ENCODE data around the gene MAD1L1. TPM values are rescaled to one million over a fixed set of nuclear protein-coding genes. Genes with fewer than 3 reads are reported as not detected.

Gene MAD1L1
- total and polyA plus RNA-seq, 2 of the 4 experiments (the other 2 are of a cell fraction): 29.0 to 40.9 TPM

DNA sequence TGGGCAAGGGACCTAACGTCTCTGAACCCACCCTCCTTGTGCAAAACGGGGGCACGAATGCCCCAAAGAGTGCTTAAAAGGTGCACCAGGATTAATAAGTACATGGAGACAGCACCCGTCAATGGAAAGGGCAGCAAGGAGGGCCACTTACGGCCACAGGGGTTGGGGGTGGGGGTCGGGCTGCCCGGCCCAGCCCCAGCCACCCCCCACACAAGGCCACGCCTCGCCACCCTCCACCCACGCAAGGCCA, 213.4 kb downstream of the MAD1L1 start (continued):
- TF ChIP-seq MAFK (IDR thresholded peaks at IDR 0.05; ENCODE audit: low read depth, low read length): no peak
- TF ChIP-seq, protein P1, sequence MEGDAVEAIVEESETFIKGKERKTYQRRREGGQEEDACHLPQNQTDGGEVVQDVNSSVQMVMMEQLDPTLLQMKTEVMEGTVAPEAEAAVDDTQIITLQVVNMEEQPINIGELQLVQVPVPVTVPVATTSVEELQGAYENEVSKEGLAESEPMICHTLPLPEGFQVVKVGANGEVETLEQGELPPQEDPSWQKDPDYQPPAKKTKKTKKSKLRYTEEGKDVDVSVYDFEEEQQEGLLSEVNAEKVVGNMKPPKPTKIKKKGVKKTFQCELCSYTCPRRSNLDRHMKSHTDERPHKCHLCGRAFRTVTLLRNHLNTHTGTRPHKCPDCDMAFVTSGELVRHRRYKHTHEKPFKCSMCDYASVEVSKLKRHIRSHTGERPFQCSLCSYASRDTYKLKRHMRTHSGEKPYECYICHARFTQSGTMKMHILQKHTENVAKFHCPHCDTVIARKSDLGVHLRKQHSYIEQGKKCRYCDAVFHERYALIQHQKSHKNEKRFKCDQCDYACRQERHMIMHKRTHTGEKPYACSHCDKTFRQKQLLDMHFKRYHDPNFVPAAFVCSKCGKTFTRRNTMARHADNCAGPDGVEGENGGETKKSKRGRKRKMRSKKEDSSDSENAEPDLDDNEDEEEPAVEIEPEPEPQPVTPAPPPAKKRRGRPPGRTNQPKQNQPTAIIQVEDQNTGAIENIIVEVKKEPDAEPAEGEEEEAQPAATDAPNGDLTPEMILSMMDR (conservative IDR thresholded peaks at IDR 0.05; ENCODE audit: low read depth, low read length): no peak

DNA sequence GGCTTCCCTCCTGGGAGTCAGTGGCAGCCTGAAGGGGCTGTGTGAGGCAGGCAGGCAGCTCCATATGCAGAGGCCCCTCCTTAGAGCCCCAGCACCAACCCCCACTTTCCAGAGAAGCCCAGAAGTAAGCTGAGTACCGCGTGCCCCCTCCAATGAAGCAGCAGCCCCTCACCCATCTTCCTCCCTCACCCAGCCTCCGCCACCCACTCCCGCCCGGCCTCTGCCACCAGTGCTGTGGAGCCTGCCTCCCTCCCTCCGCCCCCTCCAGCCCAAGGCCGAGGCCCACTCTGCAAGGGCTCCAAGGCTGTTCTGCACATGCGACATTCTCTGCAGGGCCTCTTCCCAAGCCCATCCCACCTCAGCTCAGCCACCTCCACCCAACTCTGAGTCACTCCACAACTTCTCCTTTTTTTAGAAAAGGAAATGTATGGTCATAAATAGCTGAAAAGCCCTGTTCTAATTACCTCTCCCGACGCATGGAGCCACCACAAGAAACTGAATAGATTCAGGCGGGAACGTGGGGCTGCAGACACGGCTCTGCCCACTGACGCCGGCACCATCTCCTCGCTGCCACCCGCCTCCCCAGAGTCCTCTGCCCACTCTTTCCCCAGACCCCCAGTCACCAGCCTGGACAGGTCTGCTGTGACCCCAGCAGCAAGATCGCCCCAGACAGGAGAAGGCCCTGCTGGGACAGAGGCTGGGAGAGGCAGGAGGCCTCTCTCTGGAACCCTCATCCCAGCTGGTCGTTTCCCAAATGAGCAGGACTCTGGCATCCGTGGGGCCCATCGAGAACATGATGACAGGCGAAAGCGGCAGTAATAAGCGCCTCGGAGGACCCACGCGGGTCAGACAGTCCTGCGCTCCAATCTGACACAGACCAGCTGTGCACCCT, 213.9 kb downstream of the MAD1L1 start:
- Histone ChIP-seq H2BK20ac (ENCODE audit: low read depth, low read length) (peak overlapping the region; percentile 75), H2AFZ (replicated peaks; ENCODE audit: low read length, poor library complexity) (peak overlapping the region; percentile 82), H3K23ac (ENCODE audit: low read depth, low read length) (peak overlapping the region; percentile 31), H4K20me1 (ENCODE audit: insufficient read depth, low read length) (no peaks in the 10 kb centered on the region; the same call in 1 of the 2 replicates), H3K36me3 (ENCODE audit: control insufficient read depth, insufficient read depth, low read length) (no peaks in the 10 kb centered on the region), H3K4me1 (ENCODE audit: control insufficient read depth, insufficient read depth, low read length) (peaks cover 19% of the 10 kb centered on the region), H3K79me1 (ENCODE audit: low read depth in 1 of 2, low read length in 2 of 2) (peaks cover 6 to 31% of the 10 kb centered on the region in 2 experiments), H3K56ac (ENCODE audit: extremely low read depth, insufficient read depth, low read length) (no peak overlapping the region), H3K9me3 (ENCODE audit: control insufficient read depth, insufficient read depth, low read length) (no peaks in the 10 kb centered on the region), H3K14ac (replicated peaks; ENCODE audit: low read depth, low read length) (peak overlapping the region; percentile 84), H4K91ac (ENCODE audit: insufficient read depth, low read depth, low read length) (peak overlapping the region; percentile 83), H2AK9ac (replicated peaks; ENCODE audit: low read depth, low read length, poor library complexity) (peak overlapping the region; percentile 95), H4K8ac (ENCODE audit: low read depth in 2 of 2, low read length in 2 of 2) (peak overlapping the region; percentile 44 to 87; a peak in 3 of 4 replicates), H3K4ac (ENCODE audit: low read depth, low read length) (peak overlapping the region; percentile 93), H3K4me3 (ENCODE audit: insufficient read depth, low read depth, low read length) (no peak overlapping the region), H3K27ac (ENCODE audit: insufficient read depth, low read length) (peak overlapping the region; percentile 73), H2BK5ac (ENCODE audit: low read depth, low read length, poor library complexity, severe bottlenecking) (peak overlapping the region; percentile 71), H2BK15ac (ENCODE audit: low read depth, low read length) (peak overlapping the region; percentile 48; the same call in 2 of the 3 replicates), H2BK120ac (ENCODE audit: low read depth, low read length) (peak overlapping the region; percentile 84), H3K18ac (ENCODE audit: low read depth, low read length) (peak overlapping the region; percentile 23), H3K27me3 (ENCODE audit: control insufficient read depth, insufficient read depth, low read length) (no peaks in the 10 kb centered on the region), H4K5ac (ENCODE audit: low read depth, low read length) (peak overlapping the region; percentile 23), H3K4me2 (ENCODE audit: low read depth, low read length) (peak overlapping the region; percentile 20; the same call in 1 of the 2 replicates), H3K9ac (ENCODE audit: low read depth, low read length) (0 out of 2 replicates have a peak overlapping the region, but pooled peaks have one; percentile 30), H3K9me1 (ENCODE audit: insufficient read depth, low read length) (peaks cover 15% of the 10 kb centered on the region), H2AK5ac (ENCODE audit: low read depth, low read length) (peak overlapping the region; percentile 88)
- DNase-seq (peak; percentile 82), ATAC-seq (ENCODE audit: low read depth) (peak; percentile 88)
- intact Hi-C loops (cut with micrococcal nuclease): no loop called here
- in situ Hi-C loops (cut with MboI; ENCODE audit: low sequenced_read_pairs): no loop called here
- POLR2A ChIA-PET (ENCODE audit: unreplicated experiment): no interaction called here
- dilution Hi-C loops (cut with HindIII; ENCODE audit: low sequenced_read_pairs, unreplicated experiment): no loop called here
- CTCF ChIA-PET: no interaction called here
- no TSS peak for BruUV-seq (replicated peaks)
- WGBS, 2 experiments (ENCODE audit: extremely low coverage in 2 of 2, insufficient read length in 1 of 2): 50% methylated on average over 14 of the region's 28 CpGs; no CpG with 5 or more reads in 1 of the 2 experiments
- no peak for TF ChIP-seq POLR2A (IDR thresholded peaks at IDR 0.05; ENCODE audit: low read depth, low read length)
- TF ChIP-seq, protein P2, sequence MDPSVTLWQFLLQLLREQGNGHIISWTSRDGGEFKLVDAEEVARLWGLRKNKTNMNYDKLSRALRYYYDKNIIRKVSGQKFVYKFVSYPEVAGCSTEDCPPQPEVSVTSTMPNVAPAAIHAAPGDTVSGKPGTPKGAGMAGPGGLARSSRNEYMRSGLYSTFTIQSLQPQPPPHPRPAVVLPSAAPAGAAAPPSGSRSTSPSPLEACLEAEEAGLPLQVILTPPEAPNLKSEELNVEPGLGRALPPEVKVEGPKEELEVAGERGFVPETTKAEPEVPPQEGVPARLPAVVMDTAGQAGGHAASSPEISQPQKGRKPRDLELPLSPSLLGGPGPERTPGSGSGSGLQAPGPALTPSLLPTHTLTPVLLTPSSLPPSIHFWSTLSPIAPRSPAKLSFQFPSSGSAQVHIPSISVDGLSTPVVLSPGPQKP (IDR thresholded peaks at IDR 0.05; ENCODE audit: borderline replicate concordance, low read depth, low read length): no peak
- TF ChIP-seq MAFK (IDR thresholded peaks at IDR 0.05; ENCODE audit: low read depth, low read length): no peak
- TF ChIP-seq CHD1 (IDR thresholded peaks at IDR 0.05; ENCODE audit: low read depth, low read length): no peak
- TF ChIP-seq MXI1 (IDR thresholded peaks at IDR 0.05; ENCODE audit: borderline replicate concordance, low read depth, low read length): 0 out of 2 replicates have a peak, but pooled peaks have one; percentile 23
- TF ChIP-seq RCOR1 (IDR thresholded peaks at IDR 0.05; ENCODE audit: insufficient replicate concordance, low read length): no peak
- TF ChIP-seq CEBPB (IDR thresholded peaks at IDR 0.05; ENCODE audit: low read depth, low read length): no peak
- TF ChIP-seq BHLHE40 (IDR thresholded peaks at IDR 0.05; ENCODE audit: low read depth, low read length): no peak
- no peak for TF ChIP-seq RAD21 (IDR thresholded peaks at IDR 0.05; ENCODE audit: low read length)
- TF ChIP-seq, protein P3, sequence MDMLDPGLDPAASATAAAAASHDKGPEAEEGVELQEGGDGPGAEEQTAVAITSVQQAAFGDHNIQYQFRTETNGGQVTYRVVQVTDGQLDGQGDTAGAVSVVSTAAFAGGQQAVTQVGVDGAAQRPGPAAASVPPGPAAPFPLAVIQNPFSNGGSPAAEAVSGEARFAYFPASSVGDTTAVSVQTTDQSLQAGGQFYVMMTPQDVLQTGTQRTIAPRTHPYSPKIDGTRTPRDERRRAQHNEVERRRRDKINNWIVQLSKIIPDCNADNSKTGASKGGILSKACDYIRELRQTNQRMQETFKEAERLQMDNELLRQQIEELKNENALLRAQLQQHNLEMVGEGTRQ (IDR thresholded peaks at IDR 0.05; ENCODE audit: low read depth, low read length): no peak
